ENCODE results near the gene AGPAT1.

DNA sequence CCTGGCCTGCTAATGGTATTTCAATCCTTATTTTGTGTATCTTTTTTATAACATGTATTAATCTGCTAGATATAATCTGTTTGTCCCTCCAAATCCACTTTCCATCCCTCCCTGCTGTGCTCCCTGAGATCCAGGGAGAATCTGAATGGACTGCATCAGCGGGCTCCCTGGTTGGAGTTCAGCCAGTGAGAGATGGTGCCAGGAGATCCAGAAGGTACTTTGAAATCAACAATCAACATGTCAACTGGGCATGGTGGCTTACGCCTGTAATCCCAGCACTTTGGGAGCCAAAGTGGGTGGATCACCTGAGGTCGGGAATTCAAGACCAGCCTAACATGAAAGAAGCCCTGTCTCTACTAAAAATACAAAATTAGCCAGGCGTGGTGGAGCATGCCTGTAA lies 52.2 kb downstream of the AGPAT1 start:
- TF ChIP-seq, protein P1, sequence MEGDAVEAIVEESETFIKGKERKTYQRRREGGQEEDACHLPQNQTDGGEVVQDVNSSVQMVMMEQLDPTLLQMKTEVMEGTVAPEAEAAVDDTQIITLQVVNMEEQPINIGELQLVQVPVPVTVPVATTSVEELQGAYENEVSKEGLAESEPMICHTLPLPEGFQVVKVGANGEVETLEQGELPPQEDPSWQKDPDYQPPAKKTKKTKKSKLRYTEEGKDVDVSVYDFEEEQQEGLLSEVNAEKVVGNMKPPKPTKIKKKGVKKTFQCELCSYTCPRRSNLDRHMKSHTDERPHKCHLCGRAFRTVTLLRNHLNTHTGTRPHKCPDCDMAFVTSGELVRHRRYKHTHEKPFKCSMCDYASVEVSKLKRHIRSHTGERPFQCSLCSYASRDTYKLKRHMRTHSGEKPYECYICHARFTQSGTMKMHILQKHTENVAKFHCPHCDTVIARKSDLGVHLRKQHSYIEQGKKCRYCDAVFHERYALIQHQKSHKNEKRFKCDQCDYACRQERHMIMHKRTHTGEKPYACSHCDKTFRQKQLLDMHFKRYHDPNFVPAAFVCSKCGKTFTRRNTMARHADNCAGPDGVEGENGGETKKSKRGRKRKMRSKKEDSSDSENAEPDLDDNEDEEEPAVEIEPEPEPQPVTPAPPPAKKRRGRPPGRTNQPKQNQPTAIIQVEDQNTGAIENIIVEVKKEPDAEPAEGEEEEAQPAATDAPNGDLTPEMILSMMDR (IDR thresholded peaks at IDR 0.05 in 4 of 5, conservative IDR thresholded peaks at IDR 0.05 in 1 of 5) = no peak
- no peak for TF ChIP-seq POLR2A (IDR thresholded peaks at IDR 0.05)
